ENCODE measurements around the gene KLHL17. TPM values are rescaled to one million over a fixed set of nuclear protein-coding genes. Genes with fewer than 3 reads are reported as not detected.

KLHL17 gene
- total and polyA plus RNA-seq, 9 of the 15 experiments (the other 6 are each of a cell fraction or from before 2014, with no cell fraction given) = 0.14 to 84.8 (median 13.0) TPM

- TF ChIP-seq HMG20A (CRISPR knock-in tag; conservative IDR thresholded peaks at IDR 0.05) (no peak), PURB (CRISPR knock-in tag; IDR thresholded peaks at IDR 0.05; ENCODE audit: low read depth) (no peak), NR0B1 (IDR thresholded peaks at IDR 0.05; ENCODE audit: partially characterized antibody) (no peak), HINFP (tag; conservative IDR thresholded peaks at IDR 0.05; ENCODE audit: low read depth) (0 out of 2 replicates have a peak, but pooled peaks have one; percentile 61), NFYB (IDR thresholded peaks at IDR 0.05; ENCODE audit: extremely low read depth, insufficient read length) (no peak), RBM17 (IDR thresholded peaks at IDR 0.05; ENCODE audit: borderline replicate concordance, low read depth, low read length) (no peak), ZNF583 (CRISPR knock-in tag; IDR thresholded peaks at IDR 0.05) (no peak), TRIM24 (IDR thresholded peaks at IDR 0.05) (no peak; a peak in 1 of 4 replicates), ETV5 (CRISPR knock-in tag; IDR thresholded peaks at IDR 0.05; ENCODE audit: low read depth) (no peak), CUX1 (CRISPR knock-in tag; IDR thresholded peaks at IDR 0.05) (no peak), POLR3G (IDR thresholded peaks at IDR 0.05; ENCODE audit: extremely low read depth, insufficient read length, insufficient replicate concordance) (no peak), FOXO4 (CRISPR knock-in tag; IDR thresholded peaks at IDR 0.05) (no peak), CBX2 (IDR thresholded peaks at IDR 0.05; ENCODE audit: insufficient read depth, low read length, poor library complexity, severe bottlenecking) (no peak), SMAD3 (CRISPR knock-in tag; conservative IDR thresholded peaks at IDR 0.05) (no peak), POLR2G (IDR thresholded peaks at IDR 0.05; ENCODE audit: low read depth, low read length) (peak; percentile 81), ZNF717 (CRISPR knock-in tag; IDR thresholded peaks at IDR 0.05) (no peak), KHSRP (IDR thresholded peaks at IDR 0.05) (no peak), HDAC2 (IDR thresholded peaks at IDR 0.05) (peak; percentile 85), KLF16 (IDR thresholded peaks at IDR 0.05) (no peak)
Observed at GRCh38 chr1:1013105-1013921, 52.9 kb downstream of the KLHL17 start, which contains the start of gene ISG15 (continued).
